HG03378 (cell line): ENCODE results near the gene EHMT1.

Source experiments
- ATAC-seq: cut with Tn5 transposase; IDR thresholded peaks from one replicate; pipeline ENCODE4 v1.9.1; 2021; ENCODE audit warnings: mild to moderate bottlenecking, moderate library complexity; ENCODE audit not compliant: unreplicated experiment

The EHMT1 gene

DNA sequence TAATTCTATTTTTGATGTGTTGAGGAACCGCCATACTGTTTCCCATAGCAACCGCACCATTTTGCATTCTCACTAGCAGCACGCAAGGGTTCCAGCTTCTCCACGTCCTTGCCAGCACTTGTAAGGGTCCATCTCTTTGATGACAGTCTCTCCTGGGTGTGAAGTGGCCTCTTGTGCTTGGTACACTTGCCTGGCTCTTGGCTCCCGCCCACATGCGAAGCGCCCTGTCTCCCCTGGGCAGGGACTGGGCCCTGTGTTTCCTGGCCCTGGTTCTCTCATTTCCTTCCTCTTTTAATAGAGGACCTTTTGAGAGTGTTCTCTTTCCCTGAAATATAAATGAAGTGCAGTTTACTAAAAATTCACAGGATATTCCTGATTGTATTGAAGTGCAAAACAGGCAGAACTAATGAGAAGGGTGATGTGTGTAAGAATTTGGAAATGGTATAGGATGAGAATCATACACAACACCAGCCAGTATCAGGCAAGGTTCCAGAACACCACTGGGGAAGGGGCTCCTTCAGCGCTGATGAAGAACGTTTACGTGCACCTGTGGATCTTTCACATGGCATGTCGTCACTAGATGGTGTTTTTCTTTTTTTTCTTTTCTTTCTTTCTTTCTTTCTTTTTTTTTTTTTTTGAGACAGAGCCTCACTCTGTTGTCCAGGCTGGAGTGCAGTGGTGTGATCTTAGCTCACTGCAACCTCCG is 73.0 kb downstream of the EHMT1 start:
- ATAC-seq: no peak

DNA sequence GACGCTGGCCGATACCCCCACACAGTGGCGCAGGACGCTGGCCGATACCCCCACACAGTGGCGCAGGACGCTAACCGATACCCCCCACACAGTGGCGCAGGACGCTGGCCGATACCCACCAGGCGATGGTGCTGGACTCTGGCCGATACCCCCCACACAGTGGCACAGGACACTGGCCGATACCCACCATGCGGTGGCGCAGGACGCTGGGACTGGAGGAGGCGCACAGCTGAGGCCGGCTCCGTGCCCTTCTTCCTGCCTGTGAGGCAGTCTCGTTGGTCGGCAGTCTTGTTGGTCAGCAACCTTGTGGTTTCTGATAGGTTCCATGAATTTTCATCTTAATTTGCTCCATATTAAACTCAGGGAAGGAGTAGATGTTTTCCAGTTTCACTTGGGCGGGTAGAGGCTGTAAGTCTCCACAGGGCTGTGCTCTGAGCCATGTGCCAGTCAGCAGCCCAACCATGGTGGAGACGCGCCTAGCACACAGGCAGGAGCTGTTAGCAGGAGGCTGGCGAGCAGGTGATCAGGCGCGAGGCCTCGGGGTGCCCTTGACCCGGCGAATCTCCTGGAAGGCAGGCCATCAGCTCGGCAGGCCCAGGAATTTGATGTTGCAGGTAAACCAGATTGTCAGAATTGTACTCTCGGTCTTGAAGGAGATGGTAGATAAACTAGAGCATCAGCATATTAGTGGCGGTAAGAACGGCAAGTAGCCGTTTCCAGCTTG is 75.6 kb downstream of the EHMT1 start:
- ATAC-seq: no peak

DNA sequence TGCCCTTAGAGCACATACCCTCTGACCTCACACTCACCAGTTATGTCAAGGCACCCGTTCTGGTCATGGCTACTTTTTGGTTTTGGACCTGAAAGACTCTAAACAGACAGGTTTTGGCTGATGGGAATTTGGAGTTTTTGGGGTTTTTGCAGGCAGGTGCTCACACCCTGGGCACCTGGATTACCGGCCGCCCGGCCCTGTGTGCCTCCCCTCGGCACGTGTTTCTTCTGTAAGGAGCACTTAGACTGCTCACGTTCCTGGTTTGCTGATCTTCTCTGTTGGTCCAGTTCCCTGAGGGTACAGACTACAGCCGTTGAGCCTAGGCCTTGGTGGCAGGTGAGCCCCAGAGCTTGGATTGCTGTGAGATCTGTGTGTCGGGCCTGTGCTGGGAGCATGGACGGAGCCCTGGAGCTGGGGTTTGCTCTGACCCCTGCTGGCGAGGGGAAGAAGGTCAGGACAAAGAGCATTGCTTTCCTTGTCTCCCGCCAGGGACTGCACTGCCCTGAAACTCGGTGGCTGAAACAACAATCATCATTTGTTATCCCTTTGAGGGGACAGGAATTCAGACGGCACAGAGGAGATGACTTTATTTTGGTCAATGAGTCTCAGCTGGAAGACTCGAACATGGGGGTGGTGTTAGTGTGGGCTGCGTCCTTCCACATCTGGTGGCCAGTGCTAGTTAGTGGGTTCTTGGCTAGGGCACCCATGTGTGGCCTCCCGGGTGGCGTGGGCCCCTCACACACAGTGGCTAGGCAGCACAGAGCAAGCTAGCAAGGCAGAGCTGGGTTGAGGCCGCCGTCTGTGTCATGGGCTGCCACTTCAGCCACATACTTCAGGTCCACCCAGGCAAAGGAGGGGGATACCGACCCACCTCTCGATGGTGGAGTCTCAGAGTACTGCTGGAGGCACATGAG is 76.4 kb downstream of the EHMT1 start:
- no peak for ATAC-seq

DNA sequence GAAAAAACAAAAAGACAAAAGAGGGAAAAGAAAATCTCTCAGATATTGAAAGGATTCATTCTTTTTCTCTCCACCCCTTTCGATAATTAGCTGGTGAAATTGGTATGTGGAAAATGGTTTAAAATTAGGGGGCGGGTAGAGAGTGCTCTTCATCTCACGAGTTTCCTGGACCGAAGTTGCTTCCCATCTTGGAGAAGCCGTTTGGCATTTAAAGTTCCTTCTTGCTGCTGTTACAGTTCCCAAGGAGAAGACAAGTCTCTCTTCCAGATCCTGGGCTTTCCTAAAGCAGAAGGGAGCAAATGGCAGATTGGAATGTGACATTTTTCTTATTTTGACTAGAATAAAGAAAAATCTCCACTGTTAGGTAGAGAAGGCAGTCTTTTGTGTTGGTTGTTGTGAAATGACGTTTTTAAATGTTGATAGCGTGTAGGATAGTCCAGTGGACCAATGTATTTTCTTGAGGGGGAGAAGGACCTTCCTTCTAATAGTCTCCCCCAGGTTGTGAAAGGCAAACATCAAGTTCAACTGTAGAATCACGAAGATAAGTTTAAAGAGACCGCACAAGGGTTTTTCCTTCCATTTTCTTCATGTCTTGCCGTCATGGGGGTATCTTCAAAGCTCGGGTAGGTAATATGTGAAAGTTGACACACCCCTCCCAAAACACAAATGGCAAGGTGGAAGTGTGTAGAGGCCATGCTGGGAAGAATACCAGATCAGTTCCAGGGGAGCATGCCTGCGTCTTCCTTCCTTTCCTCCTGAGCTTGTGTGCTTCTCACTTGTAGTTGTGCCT is 77.5 kb downstream of the EHMT1 start:
- no peak for ATAC-seq

DNA sequence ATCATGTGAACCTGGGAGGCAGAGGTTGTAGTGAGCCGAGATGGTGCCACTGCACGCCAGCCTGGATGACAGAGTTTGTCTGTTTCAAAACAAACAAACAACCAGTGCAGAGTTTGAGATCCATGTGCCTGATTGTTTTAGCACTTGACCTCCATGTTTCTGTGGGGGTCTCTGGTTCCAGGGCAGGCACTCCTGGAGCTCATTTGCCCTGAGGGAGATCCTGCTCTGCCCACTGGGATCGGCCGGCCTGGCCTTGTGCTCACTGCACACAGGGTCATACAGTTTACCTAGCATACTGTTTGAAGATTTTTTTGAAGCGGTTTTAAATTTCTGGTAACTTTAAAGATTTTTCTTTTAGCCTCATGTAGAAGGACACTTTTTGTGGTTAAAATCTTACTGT is 78.4 kb downstream of the EHMT1 start:
- no peak for ATAC-seq

DNA sequence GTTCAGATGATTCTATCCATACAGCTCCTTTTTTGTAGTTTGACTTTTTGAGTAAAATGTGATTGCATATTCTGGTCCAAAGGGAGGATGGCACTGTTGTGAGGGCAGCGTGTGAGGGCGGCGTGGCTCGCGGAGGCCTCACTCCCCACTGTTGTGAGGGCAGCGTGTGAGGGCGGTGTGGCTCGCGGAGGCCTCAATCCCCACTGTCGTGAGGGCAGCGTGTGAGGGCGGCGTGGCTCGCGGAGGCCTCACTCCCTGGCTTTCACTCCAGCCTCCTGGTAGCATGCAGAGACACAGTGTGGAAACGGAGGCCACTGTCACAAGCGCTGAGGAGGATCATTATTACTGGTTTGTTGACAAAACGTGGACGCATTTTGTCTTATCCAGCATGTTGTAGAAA is 79.0 kb downstream of the EHMT1 start:
- no peak for ATAC-seq

DNA sequence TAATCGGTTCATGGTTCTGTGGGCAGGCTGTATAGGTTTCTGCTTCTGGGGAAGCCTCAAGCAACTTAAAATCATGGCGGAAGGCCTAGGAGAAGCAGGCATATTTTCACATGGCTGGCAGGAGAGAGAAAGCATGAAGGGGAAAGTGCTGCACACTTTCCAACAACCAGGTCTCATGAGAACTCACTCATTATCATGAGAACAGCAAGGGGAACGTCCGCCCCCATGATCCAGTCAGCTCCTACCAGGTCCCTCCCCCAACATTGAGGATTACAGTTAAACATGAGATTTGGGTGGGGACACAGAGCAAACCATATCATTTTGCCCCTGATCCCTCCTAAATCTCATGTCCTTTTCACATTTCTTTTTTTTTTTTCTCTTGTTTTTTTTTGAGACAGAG is 82.1 kb downstream of the EHMT1 start:
- no peak for ATAC-seq

DNA sequence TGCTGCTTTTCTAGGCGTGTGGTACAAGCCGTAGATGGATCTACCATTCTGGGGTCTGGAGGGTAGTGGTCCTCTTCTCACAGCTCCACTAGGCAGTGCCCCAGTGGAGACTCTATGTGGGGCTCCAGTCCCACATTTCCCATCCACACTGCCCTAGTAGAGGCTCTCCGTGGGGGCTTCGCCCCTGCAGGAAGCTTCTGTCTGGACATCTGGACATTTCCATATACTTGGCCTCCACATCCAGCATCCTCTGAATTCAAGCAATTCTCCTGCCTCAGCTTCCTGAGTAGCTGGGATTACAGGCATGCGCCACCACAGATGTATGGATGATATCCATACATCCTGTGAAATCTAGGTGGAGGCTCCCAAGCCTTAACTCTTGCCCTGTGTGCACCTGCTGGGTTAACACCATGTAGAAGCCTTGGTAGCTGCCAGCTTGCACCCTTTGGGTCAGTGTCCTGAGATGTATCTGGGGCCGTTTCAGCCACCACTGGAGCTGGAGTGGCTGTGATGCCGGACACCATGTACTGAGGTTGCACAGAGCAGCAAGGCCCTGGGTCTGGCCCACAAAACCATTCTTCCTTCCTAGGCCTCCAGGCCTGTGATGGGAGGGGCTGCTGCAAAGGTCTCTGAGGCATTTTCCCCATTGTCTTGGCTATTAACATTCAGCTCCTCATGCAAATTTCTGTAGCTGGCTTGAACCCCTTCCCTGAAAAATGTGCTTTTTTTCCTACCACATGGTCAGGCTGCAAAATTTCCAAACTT is 84.0 kb downstream of the EHMT1 start:
- no peak for ATAC-seq

DNA sequence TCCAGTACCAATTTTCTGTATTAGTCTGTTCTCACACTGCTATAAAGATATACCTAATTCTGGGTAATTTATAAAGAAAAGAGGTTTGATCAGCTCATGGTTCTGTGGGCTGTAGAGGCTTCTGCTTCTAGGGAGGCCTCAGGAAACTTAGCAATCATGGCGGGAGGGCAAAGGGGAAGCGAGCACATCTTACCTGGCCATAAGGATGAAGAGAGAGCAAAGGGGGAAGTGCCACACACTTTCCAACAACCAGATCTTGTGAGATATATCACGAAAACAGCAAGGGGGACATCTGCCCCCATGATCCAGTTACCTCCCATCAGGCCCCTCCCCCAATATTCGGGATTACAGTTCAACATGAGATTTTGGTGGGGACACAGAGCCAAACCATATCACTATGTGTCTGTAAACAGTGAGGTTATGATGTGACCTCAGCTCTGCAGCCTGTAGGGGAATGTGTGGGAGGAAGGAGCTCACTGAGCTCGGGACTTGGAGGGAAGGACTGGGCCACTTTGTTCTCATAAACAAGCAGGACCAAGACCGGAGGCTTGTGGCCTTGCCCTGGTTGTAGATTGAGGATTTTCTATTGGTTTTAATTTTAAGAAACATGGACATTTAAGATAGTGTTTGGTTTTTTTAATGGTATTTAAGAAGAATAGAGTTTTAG is 85.2 kb downstream of the EHMT1 start:
- ATAC-seq: no peak

DNA sequence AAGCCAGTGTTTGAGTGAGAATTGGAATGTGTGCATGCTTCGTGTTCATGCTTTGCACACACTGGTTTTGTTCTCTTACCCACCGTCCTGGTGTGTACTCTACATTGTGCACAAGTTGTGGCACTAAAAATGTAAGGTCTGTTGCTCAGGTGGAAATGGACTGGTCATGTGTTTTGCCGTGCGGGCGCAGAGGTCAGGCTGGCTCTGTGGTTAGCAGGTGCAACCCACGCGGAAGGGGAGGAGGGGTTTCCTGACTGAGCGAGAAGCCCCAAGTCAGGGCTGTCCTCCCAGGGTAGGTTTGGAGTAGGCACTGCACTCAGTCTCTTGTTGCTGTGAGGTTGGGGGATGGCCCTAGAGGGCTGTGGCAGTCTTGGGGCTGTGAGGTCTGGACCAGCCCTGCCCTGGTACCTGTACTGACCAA is 86.6 kb downstream of the EHMT1 start:
- peak; percentile 62 for ATAC-seq

DNA sequence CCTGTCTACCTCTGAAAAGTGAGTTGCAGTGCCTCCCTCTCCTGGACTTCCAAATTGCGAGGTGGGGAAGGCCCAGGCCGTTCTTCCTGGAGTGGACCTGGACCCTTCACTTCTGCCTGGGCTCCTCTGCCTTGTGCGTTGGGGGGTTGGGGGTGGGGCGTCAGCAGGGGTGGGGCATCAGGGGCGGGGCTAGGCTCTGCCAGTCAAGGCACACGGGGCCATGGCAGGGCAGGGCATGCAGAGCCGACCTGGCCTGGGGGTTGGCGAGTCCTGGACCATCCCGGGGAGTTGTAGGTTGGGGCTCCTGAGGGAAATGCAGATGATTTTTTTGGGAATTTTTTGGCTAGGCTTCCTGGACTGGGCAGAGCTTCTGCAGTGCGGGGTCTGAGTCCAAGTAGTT is 87.1 kb downstream of the EHMT1 start:
- no peak for ATAC-seq

DNA sequence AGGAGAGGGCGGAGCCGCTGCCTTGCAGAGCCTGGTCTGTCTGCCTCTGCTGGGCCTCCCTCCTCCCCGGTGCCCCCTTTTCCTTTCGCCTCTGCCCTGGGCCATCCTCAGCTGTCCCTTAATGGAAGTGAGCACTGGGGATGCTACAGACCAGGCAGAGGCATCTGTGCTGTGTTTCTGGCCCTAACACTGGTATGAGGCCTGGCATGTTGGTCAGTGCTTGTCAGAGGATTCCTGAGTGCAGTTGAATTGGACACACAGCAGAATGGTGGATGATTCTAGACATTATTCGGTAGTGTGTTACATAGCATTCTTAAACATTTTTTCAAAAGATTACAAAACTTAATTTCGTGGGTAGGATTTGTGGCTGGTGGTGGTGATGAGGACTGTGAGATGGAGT is 88.6 kb downstream of the EHMT1 start:
- ATAC-seq: no peak

DNA sequence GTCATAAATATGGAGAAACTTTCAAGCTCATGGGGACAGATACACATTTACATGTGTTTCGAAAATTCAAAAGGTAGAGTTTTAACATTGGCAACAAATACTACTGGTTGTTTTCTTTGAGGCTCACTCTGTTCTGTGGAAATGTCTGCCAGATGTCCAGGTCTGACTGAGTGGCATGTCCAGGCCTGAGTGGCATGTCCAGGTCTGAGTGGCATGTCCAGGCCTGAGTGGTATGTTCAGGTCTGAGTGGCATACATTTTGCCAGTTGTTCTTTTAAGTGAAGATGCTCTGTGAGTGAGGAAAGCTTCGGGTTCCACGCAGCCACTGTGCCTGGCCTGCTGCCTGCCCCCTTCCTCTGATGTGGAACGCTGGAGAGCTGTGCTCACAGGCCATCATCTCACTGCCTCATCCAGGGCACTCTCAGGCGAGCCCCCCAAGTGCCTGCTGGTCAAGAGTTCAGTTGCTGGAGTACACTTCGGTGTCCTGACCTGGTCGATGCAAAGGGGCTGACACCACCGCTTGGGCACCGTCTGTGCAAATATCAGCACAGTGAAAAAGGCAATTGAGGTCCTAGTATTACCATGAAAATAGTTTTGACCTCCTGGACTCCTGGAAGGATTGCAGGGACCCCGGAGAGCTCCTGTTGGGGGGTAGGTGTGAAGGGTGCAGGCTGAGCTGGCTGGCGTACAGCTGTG is 89.9 kb downstream of the EHMT1 start:
- ATAC-seq: no peak

DNA sequence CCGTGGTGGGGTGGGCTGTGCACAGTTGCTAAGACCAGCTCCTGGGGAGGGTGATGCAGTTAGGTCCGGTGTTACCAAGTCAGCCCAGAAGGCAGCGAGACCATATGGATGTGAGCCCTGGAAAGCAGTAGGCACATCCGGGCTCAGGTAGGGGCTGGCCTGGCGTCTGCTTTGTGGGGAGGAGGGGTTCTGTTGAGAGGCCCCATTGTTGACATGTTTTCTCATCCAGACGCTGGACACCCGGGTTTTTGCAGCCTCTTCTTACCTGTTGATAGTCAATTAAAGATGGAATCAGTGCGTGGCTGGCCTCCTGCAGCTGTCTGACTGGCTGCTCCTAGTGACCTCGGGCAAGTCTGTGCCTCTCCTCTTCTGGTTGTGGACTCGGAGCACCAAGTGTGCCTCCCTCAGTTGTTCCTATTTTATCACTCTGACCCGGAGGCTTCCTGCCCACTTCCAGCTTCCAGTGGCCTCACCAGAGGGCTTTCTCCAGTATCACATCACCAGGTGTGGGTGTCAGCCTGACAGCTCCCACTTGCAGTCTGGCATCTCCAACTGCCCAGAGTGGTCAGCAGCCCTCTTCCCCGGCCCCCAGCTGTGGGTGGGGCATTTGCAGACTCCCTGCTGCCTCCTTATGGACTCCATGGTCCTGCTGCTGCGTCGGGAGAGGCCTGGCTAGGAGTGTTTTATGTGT is 90.8 kb downstream of the EHMT1 start:
- no peak for ATAC-seq

DNA sequence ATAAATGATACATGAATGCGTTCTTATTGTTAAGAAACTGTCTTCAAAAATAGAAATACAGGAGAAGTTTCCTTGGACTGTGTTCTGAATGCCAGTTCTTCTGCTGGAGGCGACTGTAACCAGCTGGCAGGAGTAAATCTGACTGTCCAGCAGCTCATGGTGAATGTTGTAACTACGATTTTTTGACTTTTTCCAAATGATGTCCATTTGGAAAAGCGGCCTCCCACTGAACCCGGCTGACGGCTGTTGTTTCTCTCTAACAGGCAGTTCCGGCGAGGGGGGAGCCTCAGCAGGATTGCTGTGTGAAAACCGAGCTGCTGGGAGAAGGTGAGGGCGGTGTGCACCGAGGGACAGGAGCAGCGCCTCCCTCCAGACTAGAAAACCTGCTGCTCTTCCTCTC is 91.9 kb downstream of the EHMT1 start:
- no peak for ATAC-seq

DNA sequence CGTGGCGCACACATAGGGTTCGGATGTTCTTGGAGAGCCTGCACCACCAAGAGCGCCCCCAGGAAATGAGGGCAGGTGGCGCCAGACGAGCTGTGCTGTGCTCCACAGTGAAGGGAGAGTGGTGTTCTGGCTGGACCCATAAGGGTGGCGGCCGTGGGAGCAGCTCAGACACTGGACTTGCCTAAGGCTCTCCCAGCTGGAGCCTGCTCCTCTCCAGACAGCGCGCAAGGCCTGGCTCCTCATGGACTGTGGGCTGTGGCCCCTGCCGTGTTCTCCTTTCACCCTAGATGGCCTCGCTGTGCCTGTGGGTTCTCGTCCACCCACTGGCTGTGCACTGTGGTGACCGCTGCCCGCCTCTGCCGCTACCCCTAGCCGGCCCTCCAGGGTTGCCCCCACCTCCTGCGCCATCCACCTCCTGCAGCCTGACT is 92.9 kb downstream of the EHMT1 start:
- ATAC-seq: no peak

DNA sequence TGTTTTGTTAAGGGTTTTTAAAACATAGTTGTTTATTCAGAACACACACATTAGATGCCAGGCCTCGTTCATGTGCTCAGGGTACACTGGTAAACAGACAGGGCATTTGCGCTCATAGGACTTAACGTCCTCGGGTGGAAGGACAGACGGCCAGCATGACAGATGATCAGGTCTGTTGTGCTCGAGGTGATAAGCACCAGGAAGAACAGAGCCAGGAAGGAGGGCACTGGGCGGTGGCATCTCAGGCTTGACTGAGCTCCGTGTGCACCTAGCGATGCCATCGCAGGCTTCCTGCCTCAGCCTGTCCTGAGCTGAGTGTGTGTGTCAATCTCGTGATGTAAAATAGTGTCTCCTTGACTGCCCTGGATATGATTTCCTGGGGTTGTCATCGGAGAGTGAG is 96.5 kb downstream of the EHMT1 start:
- ATAC-seq: no peak
